ENCODE measurements around the gene IMMP2L. TPM values are rescaled to one million over a fixed set of nuclear protein-coding genes. Genes with fewer than 3 reads are reported as not detected.

The IMMP2L gene
- total RNA-seq, 1 donor: 11.6 TPM

- no peak for DNase-seq (ENCODE audit: low read depth in 2 of 3, low spot score in 2 of 3)
Observed at GRCh38 chr7:110856704-110857103, 705.6 kb downstream of the IMMP2L start.

- DNase-seq (ENCODE audit: low read depth in 2 of 3, low spot score in 2 of 3): no peak
Observed at GRCh38 chr7:110854651-110855050, 707.6 kb downstream of the IMMP2L start.

DNA sequence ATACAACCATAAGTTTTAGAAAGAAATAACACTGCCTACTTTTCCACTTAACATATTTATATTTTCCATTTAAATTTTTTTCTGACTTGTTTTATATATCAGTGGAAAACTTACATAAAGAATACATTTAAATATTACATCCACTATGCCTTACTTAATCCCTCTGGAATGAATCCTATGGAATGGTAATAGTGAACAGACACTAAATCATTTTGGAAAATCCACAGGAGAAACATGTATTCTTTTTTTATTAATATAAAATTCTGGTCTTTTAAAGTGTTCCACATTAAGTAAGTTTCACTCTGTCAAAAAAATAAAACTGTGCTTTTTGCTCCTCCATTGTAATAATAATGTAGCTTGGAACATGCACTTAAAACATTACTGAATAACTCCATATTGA is 708.1 kb downstream of the IMMP2L start:
- DNase-seq (ENCODE audit: low read depth in 2 of 3, low spot score in 2 of 3): no peak

DNA sequence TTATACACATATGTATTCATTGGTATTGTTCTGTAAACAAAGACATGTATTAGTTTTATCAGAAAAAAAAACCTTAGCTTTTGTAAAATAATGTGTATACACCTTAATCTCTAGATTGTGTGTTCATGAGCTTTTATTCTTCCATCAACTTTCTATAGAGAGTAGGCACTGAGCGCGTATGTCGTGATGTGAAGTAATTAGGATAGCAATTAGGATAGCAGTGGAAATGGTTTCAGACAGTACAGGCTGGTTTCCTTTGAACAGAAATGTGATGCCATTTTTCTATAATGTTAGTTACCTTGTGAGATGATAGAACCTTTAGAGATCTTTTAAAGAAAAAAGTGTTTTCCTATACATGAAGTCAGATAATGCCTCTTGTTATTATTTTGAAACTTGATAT is 709.0 kb downstream of the IMMP2L start:
- no peak for DNase-seq (ENCODE audit: low read depth in 2 of 3, low spot score in 2 of 3)

GRCh38 chr7:110852156-110852940 is 709.9 kb downstream of the IMMP2L start:
- no peak for DNase-seq (ENCODE audit: low read depth in 2 of 3, low spot score in 2 of 3)

DNA sequence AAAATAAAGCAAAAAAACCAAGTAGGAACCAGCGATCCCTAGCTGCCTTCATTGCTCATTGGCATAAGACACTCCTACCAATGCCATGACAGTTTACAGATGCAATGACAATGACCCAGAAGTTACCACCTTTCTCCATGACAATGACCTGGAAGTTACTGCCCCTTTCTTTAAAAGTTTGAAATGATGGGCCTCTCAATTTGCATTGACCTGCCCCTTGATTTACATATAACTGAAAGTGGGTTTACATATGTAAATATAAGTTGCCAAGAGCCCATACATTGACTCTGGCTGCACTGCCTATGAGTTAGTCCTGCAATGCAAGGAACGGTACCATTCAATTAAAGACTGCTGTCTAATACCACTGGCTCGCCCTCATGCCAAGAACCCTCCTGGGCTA is 712.1 kb downstream of the IMMP2L start:
- no peak for DNase-seq (ENCODE audit: low read depth in 2 of 3, low spot score in 2 of 3)

DNA sequence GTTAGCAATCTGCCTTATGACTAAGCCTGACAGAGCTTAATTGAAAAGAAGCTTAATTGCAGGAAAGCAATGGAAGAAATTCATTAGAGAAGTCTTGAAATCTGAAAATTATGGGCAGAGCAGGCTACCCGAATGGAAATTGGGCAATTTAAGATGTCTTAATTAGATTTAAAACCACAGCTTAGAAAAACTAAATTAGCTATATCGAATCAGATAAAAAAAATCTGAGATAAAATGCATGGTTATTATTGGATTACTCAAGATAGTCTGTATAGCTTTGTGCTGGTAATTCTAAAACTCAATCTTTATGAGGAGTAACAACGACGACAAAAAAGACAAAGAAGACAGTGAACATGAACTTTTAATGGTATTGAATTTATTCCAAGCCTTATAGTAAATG is 719.5 kb downstream of the IMMP2L start:
- no peak for DNase-seq (ENCODE audit: low read depth in 2 of 3, low spot score in 2 of 3)

DNA sequence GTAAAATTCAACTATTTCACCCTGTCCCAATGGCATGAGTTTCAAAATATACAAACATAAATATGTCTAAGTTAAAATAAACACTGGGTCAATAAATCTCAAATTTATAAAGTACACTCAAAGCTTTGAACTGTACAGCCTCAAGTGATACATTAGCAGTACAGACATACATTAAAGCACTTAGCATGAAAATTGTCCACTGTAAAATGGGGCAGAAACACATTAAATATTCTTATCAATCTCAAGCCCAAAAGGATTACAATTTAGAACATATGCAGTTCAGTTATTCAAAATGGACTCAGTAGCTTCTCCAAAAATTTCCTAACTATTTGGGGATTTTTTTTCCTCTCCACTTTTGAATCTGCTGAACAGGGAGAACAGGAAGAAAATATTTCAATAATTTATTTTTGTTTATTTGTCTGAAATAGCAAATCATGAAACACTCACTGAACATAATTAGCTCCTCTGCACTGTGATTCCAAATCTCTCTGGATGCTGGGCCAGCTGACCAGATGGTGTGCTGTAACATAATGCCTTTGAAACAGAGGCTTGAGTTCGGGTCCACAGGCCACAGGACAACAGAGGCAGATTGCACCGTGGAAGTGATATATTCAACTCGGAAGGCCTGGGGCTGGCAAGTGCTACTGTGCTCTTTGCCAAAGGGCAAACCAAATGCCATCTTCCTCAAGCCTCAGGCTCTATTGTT is 720.3 kb downstream of the IMMP2L start:
- DNase-seq (ENCODE audit: low read depth in 2 of 3, low spot score in 2 of 3): no peak

- peak in 2 of 3 donors; percentile 29 to 62 for DNase-seq (ENCODE audit: low read depth in 2 of 3, low spot score in 2 of 3)
Observed at GRCh38 chr7:110839866-110840265, 722.4 kb downstream of the IMMP2L start.

DNA sequence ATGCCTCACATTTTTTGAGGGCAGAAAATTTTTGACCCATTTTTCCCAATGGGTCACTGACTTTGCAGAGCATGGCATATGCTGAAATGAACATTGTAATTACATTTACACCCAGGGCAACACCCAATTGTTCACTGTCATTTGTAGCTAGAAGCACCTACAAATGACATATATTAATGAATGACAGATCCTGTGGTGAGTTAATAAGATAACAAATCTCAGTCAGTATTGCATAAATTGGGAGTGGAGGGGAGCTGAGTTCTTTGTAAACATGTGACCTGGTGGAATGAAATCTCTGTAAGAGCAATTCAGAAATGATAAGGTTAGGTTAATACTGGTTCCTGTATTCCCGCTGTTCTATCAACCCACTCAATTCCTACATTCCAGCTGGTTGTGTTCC is 726.4 kb downstream of the IMMP2L start:
- DNase-seq (ENCODE audit: low read depth in 2 of 3, low spot score in 2 of 3): no peak

DNA sequence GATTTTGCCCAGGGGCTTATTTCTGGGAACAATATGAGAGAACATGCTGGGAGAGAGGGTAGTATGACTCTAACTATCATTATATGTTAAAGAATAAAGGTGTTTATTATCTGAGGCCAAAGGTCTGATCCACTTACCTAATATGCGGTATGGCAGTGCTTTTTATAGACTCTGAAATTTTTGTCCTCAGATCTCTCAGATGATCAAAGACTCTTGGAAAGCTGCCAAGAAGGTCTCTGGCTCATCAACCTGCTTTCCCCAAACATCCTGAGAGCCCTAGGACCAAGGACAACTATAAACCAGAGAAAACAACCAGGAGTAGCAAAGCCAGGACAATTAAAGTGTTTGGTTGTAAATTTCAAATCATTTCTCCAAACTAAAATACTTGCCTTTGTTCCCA is 727.1 kb downstream of the IMMP2L start:
- DNase-seq (ENCODE audit: low read depth in 2 of 3, low spot score in 2 of 3): no peak

GRCh38 chr7:110831419-110831818 is 730.9 kb downstream of the IMMP2L start:
- DNase-seq (ENCODE audit: low read depth in 2 of 3, low spot score in 2 of 3): no peak

GRCh38 chr7:110830778-110831177 is 731.5 kb downstream of the IMMP2L start:
- no peak for DNase-seq (ENCODE audit: low read depth in 2 of 3, low spot score in 2 of 3)

DNA sequence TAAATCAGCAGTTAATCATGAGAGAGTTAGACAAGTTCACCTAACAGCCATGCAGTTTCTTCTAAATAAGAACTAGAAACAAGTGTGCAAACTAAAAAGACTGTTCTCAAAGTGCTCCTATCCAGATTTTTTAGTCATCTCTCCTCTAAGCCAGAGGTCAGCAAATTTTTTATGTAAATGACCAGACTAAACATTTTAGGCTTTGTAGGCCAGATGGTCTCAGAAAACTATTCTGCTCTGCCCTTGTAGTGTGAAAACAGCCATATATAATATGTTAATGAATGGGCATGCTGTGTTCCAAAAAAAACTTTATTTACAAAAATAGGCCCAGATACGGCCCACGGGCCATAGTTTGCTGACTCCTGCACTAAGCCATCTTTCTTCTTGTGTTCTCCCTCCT is 734.4 kb downstream of the IMMP2L start:
- no peak for DNase-seq (ENCODE audit: low read depth in 2 of 3, low spot score in 2 of 3)

GRCh38 chr7:110827287-110827855 is 734.9 kb downstream of the IMMP2L start:
- DNase-seq (ENCODE audit: low read depth in 2 of 3, low spot score in 2 of 3): no peak

GRCh38 chr7:110813986-110814385 is 748.3 kb downstream of the IMMP2L start:
- no peak for DNase-seq (ENCODE audit: low read depth in 2 of 3, low spot score in 2 of 3)

DNA sequence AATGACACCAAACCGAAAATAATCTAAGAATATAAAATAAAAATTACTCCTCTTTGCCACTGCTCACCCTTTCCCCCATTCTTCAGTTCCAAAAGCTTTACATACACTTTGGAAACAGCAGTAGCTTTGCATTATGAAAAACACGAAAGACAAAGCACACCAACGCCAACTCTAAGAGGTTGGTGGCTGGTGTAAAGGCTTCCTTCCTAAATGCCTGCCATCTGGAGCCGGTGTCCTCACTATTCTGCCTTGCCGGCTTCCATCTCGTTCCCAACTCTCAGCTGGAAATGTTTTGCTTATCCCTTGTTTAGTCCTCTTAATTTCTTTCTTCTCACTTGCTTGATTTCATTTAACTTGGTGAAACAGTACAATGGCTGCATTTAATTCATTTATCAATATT is 752.5 kb downstream of the IMMP2L start:
- DNase-seq (ENCODE audit: low read depth in 2 of 3, low spot score in 2 of 3): no peak

DNA sequence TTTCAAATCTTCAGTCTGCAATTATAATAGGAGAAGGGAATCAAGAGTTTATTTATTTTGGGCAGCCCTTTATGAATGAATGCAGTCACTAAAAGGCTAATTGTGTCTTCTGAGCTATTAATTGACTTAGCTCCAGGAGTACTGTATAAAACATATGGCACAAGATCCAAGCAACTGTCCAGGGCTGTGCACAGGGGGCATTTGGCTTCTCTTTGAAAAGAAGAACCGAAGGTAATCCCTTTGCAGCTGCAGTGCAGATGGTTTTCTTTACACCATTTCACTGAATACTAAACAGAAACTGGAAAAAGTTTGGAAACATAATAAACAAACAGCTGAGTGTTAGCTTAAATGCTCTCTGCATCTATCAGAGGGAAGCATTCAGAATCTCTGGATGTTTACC is 753.9 kb downstream of the IMMP2L start:
- no peak for DNase-seq (ENCODE audit: low read depth in 2 of 3, low spot score in 2 of 3)

GRCh38 chr7:110804501-110804900 is 757.8 kb downstream of the IMMP2L start:
- DNase-seq (ENCODE audit: low read depth in 2 of 3, low spot score in 2 of 3): no peak

DNA sequence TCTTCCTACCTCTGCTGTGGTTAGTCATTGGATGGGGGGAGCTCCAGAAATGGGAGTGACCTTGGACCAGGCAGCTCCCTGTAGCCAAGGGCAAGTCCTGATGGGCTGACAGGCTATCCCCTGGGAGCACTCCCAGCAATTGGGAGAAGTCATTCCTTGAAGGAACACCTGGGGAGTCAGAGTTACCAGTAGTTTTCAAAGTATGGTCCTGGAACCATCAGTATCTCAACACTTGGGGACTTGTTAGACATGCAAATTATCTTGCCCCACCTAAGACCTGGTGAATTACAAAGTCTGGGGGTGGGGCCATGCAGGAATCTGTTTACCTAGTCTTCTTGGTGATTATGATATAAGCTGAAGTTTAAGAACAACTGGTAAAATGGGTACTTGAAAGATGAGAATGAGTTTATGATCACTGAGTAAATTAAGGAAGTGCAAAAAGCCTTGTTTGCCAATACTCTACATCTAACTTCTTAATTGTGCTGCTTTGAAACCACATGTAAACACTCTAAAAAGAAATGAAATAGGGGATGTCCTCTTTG is 758.6 kb downstream of the IMMP2L start:
- no peak for DNase-seq (ENCODE audit: low read depth in 2 of 3, low spot score in 2 of 3)

GRCh38 chr7:110801502-110801901 is 760.8 kb downstream of the IMMP2L start:
- no peak for DNase-seq (ENCODE audit: low read depth in 2 of 3, low spot score in 2 of 3)

GRCh38 chr7:110800984-110801383 is 761.3 kb downstream of the IMMP2L start:
- DNase-seq (ENCODE audit: low read depth in 2 of 3, low spot score in 2 of 3): no peak
